Measurements from ENCODE around the gene MAJIN.

Gene MAJIN

GRCh38 chr11:64929625-64930024 is 42.3 kb downstream of the MAJIN start:
- 98% methylated on average over 5 of the region's 7 CpGs for WGBS (ENCODE audit: insufficient coverage)
- no peak overlapping the region for H3K27ac ChIP-seq (ENCODE audit: insufficient read depth in 1 of 2, low read depth in 1 of 2, low read length in 2 of 2, poor library complexity in 1 of 2, severe bottlenecking in 2 of 2)
- H3K4me3 ChIP-seq (ENCODE audit: control insufficient read depth in 1 of 7, extremely low read depth in 1 of 7, insufficient read depth in 4 of 7, low read depth in 2 of 7, low read length in 6 of 7), result no peak overlapping the region
- no peak for DNase-seq
- POLR2A ChIA-PET, result no interaction called here
- no peaks in the 10 kb centered on the region for H3K9me3 ChIP-seq (ENCODE audit: control extremely low read depth in 1 of 5, control insufficient read depth in 4 of 5, insufficient read depth in 2 of 5, low read depth in 1 of 5, low read length in 4 of 5)
- H3K36me3 ChIP-seq (ENCODE audit: control insufficient read depth in 4 of 4, insufficient read depth in 4 of 4, low read length in 3 of 4), result peaks cover 6 to 13% (median 10%) of the 10 kb centered on the region in 4 experiments
- CTCF ChIA-PET, result interaction anchor here (2.3 kb wide), 1 partner anchor 11 kb away, joined by 7 read pairs; no protein-coding TSS in a partner anchor
- no peaks in the 10 kb centered on the region for H3K27me3 ChIP-seq (replicated peaks in 2 of 5; ENCODE audit: control insufficient read depth in 4 of 5, insufficient read depth in 5 of 5, low read length in 4 of 5)
- peaks cover 0 to 18% (median 7%) of the 10 kb centered on the region in 4 experiments for H3K4me1 ChIP-seq (ENCODE audit: control extremely low read depth in 1 of 4, control insufficient read depth in 4 of 4, insufficient read depth in 4 of 4, low read length in 3 of 4)

- H3K4me1 ChIP-seq (ENCODE audit: control extremely low read depth in 1 of 4, control insufficient read depth in 4 of 4, insufficient read depth in 4 of 4, low read length in 3 of 4), result peaks cover 0 to 22% (median 11%) of the 10 kb centered on the region in 4 experiments
- ChIA-PET POLR2A (no interaction called here), CTCF (interaction anchor here (2.3 kb wide), 1 partner anchor 10 kb away, joined by 7 read pairs; no protein-coding TSS in a partner anchor)
- no peaks in the 10 kb centered on the region for H3K27me3 ChIP-seq (replicated peaks in 2 of 5; ENCODE audit: control insufficient read depth in 4 of 5, insufficient read depth in 5 of 5, low read length in 4 of 5)
- H3K9me3 ChIP-seq (ENCODE audit: control extremely low read depth in 1 of 5, control insufficient read depth in 4 of 5, insufficient read depth in 2 of 5, low read depth in 1 of 5, low read length in 4 of 5), result no peaks in the 10 kb centered on the region
- WGBS (ENCODE audit: insufficient coverage), result 100% methylated on average over 1 of the region's 2 CpGs
- peaks cover 6 to 13% (median 10%) of the 10 kb centered on the region in 4 experiments for H3K36me3 ChIP-seq (ENCODE audit: control insufficient read depth in 4 of 4, insufficient read depth in 4 of 4, low read length in 3 of 4)
- H3K27ac ChIP-seq (ENCODE audit: insufficient read depth in 1 of 2, low read depth in 1 of 2, low read length in 2 of 2, poor library complexity in 1 of 2, severe bottlenecking in 2 of 2), result no peak overlapping the region
- no peak overlapping the region for H3K4me3 ChIP-seq (ENCODE audit: control insufficient read depth in 1 of 7, extremely low read depth in 1 of 7, insufficient read depth in 4 of 7, low read depth in 2 of 7, low read length in 6 of 7)
- no peak for DNase-seq
Observed at GRCh38 chr11:64928957-64929356, 43.0 kb downstream of the MAJIN start.

GRCh38 chr11:64926689-64927088 is 45.2 kb downstream of the MAJIN start:
- Histone ChIP-seq H3K27ac (ENCODE audit: insufficient read depth in 1 of 2, low read depth in 1 of 2, low read length in 2 of 2, poor library complexity in 1 of 2, severe bottlenecking in 2 of 2) (no peak overlapping the region), H3K27me3 (replicated peaks in 2 of 5; ENCODE audit: control insufficient read depth in 4 of 5, insufficient read depth in 5 of 5, low read length in 4 of 5) (no peaks in the 10 kb centered on the region), H3K36me3 (ENCODE audit: control insufficient read depth in 4 of 4, insufficient read depth in 4 of 4, low read length in 3 of 4) (peaks cover 0 to 9% (median 6%) of the 10 kb centered on the region in 4 experiments), H3K4me3 (ENCODE audit: control insufficient read depth in 1 of 7, extremely low read depth in 1 of 7, insufficient read depth in 4 of 7, low read depth in 2 of 7, low read length in 6 of 7) (no peak overlapping the region), H3K9me3 (ENCODE audit: control extremely low read depth in 1 of 5, control insufficient read depth in 4 of 5, insufficient read depth in 2 of 5, low read depth in 1 of 5, low read length in 4 of 5) (no peaks in the 10 kb centered on the region), H3K4me1 (ENCODE audit: control extremely low read depth in 1 of 4, control insufficient read depth in 4 of 4, insufficient read depth in 4 of 4, low read length in 3 of 4) (peaks cover 0 to 27% (median 15%) of the 10 kb centered on the region in 4 experiments)
- ChIA-PET POLR2A (no interaction called here), CTCF (interaction anchor here (0.9 kb wide), 1 partner anchor 33 kb away, joined by 3 read pairs; no protein-coding TSS in a partner anchor)
- 74% methylated on average over 18 of the region's 22 CpGs for WGBS (ENCODE audit: insufficient coverage)
- no peak for DNase-seq

DNA sequence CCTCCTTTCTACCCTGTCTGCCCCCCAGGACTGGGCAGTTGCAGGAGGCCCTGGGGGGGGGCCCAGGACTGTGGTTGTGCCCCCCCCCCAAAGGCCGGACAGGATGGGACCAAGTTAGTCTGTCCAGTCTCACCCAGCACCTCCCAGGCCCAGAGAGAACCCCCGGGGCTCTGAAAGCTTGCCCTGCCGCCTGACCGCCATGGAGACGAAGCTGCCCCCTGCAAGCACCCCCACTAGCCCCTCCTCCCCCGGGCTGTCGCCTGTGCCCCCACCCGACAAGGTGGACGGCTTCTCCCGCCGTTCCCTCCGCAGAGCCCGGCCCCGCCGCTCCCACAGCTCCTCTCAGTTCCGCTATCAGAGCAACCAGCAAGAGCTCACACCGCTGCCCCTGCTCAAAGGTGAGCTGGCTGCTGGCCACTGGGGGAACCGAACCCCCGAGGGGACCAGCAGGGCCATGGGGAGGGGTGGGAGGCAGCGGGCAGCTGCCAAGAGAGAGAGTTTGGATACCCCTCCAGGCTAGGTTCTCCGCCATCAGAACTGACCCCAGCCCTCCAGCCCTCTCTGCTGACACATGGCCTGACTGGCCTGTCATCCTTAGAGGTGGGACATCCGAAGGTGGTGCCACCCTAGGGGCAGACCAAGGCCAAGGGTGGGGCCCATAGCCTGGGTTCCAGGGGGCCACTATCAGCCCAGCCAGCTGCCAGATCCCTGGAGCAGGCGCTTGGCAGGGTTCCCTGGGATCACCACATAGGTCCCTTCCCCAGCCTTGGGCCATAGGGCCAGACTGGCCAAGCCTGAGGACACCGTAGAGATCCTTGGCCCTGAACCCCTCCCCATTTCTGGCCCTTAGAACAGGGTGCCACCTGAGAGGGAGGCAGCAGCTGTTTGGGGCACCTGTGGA is 46.1 kb downstream of the MAJIN start:
- CTCF ChIA-PET, result no interaction called here
- Histone ChIP-seq H3K36me3 (ENCODE audit: control insufficient read depth in 4 of 4, insufficient read depth in 4 of 4, low read length in 3 of 4) (peaks cover 0 to 4% (median 2%) of the 10 kb centered on the region in 4 experiments), H3K27me3 (replicated peaks in 2 of 5; ENCODE audit: control insufficient read depth in 4 of 5, insufficient read depth in 5 of 5, low read length in 4 of 5) (no peaks in the 10 kb centered on the region), H3K9me3 (ENCODE audit: control extremely low read depth in 1 of 5, control insufficient read depth in 4 of 5, insufficient read depth in 2 of 5, low read depth in 1 of 5, low read length in 4 of 5) (no peaks in the 10 kb centered on the region), H3K4me1 (ENCODE audit: control extremely low read depth in 1 of 4, control insufficient read depth in 4 of 4, insufficient read depth in 4 of 4, low read length in 3 of 4) (peaks cover 0 to 27% (median 15%) of the 10 kb centered on the region in 4 experiments), H3K27ac (ENCODE audit: insufficient read depth in 1 of 2, low read depth in 1 of 2, low read length in 2 of 2, poor library complexity in 1 of 2, severe bottlenecking in 2 of 2) (no peak overlapping the region), H3K4me3 (ENCODE audit: control insufficient read depth in 1 of 7, extremely low read depth in 1 of 7, insufficient read depth in 4 of 7, low read depth in 2 of 7, low read length in 6 of 7) (peak overlapping the region in 3 of 7 experiments; percentile 77 to 86 (median 78))
- 94% methylated on average over 14 of the region's 24 CpGs for WGBS (ENCODE audit: insufficient coverage)
- no peak for DNase-seq
- POLR2A ChIA-PET, result no interaction called here

GRCh38 chr11:64924910-64925284 is 47.0 kb downstream of the MAJIN start:
- Histone ChIP-seq H3K4me1 (ENCODE audit: control extremely low read depth in 1 of 4, control insufficient read depth in 4 of 4, insufficient read depth in 4 of 4, low read length in 3 of 4) (peaks cover 0 to 27% (median 15%) of the 10 kb centered on the region in 4 experiments), H3K27ac (ENCODE audit: insufficient read depth in 1 of 2, low read depth in 1 of 2, low read length in 2 of 2, poor library complexity in 1 of 2, severe bottlenecking in 2 of 2) (peak overlapping the region in 1 of 2 experiments; percentile 88), H3K4me3 (ENCODE audit: control insufficient read depth in 1 of 7, extremely low read depth in 1 of 7, insufficient read depth in 4 of 7, low read depth in 2 of 7, low read length in 6 of 7) (peak overlapping the region; percentile 52 to 92 (median 78)), H3K27me3 (replicated peaks in 2 of 5; ENCODE audit: control insufficient read depth in 4 of 5, insufficient read depth in 5 of 5, low read length in 4 of 5) (no peaks in the 10 kb centered on the region), H3K36me3 (ENCODE audit: control insufficient read depth in 4 of 4, insufficient read depth in 4 of 4, low read length in 3 of 4) (peaks cover 0 to 2% (median under 1%) of the 10 kb centered on the region in 4 experiments), H3K9me3 (ENCODE audit: control extremely low read depth in 1 of 5, control insufficient read depth in 4 of 5, insufficient read depth in 2 of 5, low read depth in 1 of 5, low read length in 4 of 5) (no peaks in the 10 kb centered on the region)
- 2% methylated on average over 14 of the region's 24 CpGs for WGBS (ENCODE audit: insufficient coverage)
- CTCF ChIA-PET, result no interaction called here
- DNase-seq, result peak in 1 of 3 donors; percentile 12
- POLR2A ChIA-PET, result no interaction called here

DNA sequence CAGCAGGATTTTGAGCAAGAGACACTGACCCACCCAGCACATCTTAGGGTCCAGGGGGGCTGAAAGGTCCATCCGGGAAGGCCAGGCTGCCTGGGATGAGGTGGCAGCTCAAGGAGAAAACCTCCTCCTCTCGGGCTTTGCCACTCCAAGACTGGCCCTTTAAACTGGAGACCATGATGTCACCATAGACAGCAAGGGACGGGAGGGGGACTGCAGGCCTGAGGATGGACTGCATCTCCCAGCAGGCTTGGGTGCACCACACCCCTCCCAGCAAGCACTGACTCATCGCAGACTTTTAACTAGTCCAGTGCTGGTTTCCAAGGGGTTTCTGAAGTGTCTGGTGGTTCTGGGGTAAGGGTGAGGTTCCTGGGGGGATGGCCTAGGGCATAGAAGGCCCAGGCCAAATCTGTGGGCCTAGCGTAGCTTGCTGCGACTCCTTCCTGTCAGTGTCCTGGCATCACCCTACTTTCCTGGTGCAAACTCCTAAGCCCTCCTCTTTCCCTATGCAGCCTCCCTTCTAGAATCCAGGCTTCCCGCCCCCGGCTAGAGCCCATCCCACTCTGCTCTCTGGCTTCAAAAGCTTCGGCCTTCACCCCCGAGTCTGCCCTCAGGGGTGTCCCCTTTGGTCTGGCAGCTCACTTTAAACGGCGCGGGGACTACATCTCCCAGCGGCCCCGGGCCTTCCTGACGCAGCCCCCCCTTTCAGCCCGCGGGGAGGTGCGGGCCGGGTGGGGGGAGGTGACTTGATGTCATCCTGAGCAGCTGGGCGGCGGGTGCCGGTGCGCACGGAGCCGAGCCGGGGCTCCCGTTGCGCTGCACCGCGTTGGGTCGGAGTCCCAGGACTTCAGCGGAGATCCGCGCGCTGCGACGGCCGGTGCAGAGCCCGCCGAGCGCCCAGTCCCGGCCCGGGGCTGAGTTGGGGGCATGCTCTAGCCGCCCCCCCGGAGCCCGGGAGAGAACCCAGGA is 47.7 kb downstream of the MAJIN start, which contains the start of gene PPP2R5B:
Gene PPP2R5B (plus strand): TSS at position 746 of the 966 bp plus-strand sequence. CDS start 1,046 bp downstream, outside the sequence.
- Histone ChIP-seq H3K9me3 (ENCODE audit: control extremely low read depth in 1 of 5, control insufficient read depth in 4 of 5, insufficient read depth in 2 of 5, low read depth in 1 of 5, low read length in 4 of 5) (no peaks in the 10 kb centered on the region), H3K27ac (ENCODE audit: insufficient read depth in 1 of 2, low read depth in 1 of 2, low read length in 2 of 2, poor library complexity in 1 of 2, severe bottlenecking in 2 of 2) (peak within 1 kb of the TSS; percentile 28 to 88), H3K4me1 (ENCODE audit: control extremely low read depth in 1 of 4, control insufficient read depth in 4 of 4, insufficient read depth in 4 of 4, low read length in 3 of 4) (peaks cover 0 to 27% (median 18%) of the 10 kb centered on the region in 4 experiments), H3K4me3 (ENCODE audit: control insufficient read depth in 1 of 7, extremely low read depth in 1 of 7, insufficient read depth in 4 of 7, low read depth in 2 of 7, low read length in 6 of 7) (peak within 1 kb of the TSS; percentile 52 to 92 (median 78)), H3K36me3 (ENCODE audit: control insufficient read depth in 4 of 4, insufficient read depth in 4 of 4, low read length in 3 of 4) (peaks cover 0 to 2% (median under 1%) of the 10 kb centered on the region in 4 experiments), H3K27me3 (replicated peaks in 2 of 5; ENCODE audit: control insufficient read depth in 4 of 5, insufficient read depth in 5 of 5, low read length in 4 of 5) (no peaks in the 10 kb centered on the region)
- WGBS (ENCODE audit: insufficient coverage), result 2% methylated on average over 32 of the region's 47 CpGs
- ChIA-PET POLR2A (interaction anchor here (0.6 to 0.9 kb wide), 2 partner anchors 74 to 93 kb away, joined by 3 to 4 read pairs; no protein-coding TSS in a partner anchor), CTCF (interaction anchor here (1.0 kb wide), 1 partner anchor 73 kb away, joined by 3 read pairs; the partner anchor contains the start of gene BATF2)
- DNase-seq, result peak; percentile 88 to 97 (median 96)

Data from common myeloid progenitor, CD34-positive (primary cell).